Smooth muscle cell of the pulmonary artery (primary cell): ENCODE results near the gene PDCD6IP. TPM values are rescaled to one million over a fixed set of nuclear protein-coding genes. Genes with fewer than 3 reads are reported as not detected.

ENCODE experiments used
- total RNA-seq: library from RNA; depleted of rRNA; stranded (reverse); fragments of >200 nt; gene quantifications from 2 replicates; pipeline ENCODE4 v1.2.3, GENCODE V29; 2014

The PDCD6IP gene
- 116 and 172 TPM in 2 replicates for total RNA-seq

DNA sequence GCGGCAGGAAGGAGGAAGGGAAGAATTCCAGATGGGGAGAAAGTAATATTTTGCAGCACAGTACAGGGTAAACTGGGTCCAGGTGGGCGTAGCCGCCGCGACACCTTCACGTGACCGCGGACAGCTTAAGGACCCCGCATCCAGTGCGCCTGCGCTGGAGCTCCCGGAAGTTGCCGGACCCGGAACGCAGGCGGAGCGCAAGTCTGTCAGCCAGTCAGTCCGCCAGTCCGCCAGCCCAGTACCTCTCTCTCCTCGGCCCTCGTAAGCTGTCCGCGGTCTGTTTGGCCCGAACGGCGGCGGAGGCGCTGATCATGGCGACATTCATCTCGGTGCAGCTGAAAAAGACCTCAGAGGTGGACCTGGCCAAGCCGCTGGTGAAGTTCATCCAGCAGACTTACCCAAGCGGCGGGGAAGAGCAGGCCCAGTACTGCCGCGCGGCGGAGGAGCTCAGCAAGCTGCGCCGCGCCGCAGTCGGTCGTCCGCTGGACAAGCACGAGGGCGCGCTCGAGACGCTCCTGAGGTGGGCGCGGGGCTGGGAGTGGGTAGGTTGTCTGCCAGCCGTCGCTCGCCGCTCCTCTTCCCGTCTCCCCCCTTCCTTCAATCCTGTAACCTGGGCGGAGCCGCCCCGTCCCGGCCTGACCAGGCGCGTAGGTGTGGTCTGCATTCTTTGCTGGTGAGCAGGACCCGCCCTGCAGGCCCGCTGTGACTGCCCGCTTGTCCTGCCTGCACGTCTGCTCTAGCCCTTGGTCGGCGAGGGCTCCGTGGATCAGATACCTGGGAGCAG is at the start of gene PDCD6IP:
PDCD6IP (plus strand) TSS at position 213 of the 784 bp plus-strand sequence; CDS start at position 312, 99 bp downstream.

Other genes starting within 250 kb of the PDCD6IP start
- gene CLASP2, start 80.4 kb upstream of the PDCD6IP start, total RNA-seq: 60.9 and 64.6 TPM in 2 replicates